Gastrocnemius medialis (tissue), 4 donors: Measurements from ENCODE around the gene FIP1L1.

ENCODE experiments used
- CTCF ChIP-seq, 5 experiments: fragments of 450-650 bp in 3 of 5; fragments of 200-600 bp in 2 of 5; sonication (generic) in 2 of 5; IDR thresholded peaks in 4 of 5; conservative IDR thresholded peaks in 1 of 5; 1 replicate in 4 of 5; 2 replicates in 1 of 5; pipeline ENCODE4 v1.5.1; 2016 to 2019; ENCODE audit warnings: antibody characterized with exemption in 5 of 5, mild to moderate bottlenecking in 3 of 5, moderate library complexity in 3 of 5
- POLR2A ChIP-seq, 2 donors: fragments of 450-650 bp; IDR thresholded peaks; one replicate each; pipeline ENCODE4 v1.6.1; 2017; ENCODE audit warnings: antibody characterized with exemption in 2 of 2, mild to moderate bottlenecking in 2 of 2, moderate library complexity in 2 of 2

GRCh38 chr4:53498706-53499105 lies 121.3 kb downstream of the FIP1L1 start:
- TF ChIP-seq CTCF (IDR thresholded peaks at IDR 0.05 in 4 of 5, conservative IDR thresholded peaks at IDR 0.05 in 1 of 5) = no peak
- TF ChIP-seq POLR2A (IDR thresholded peaks at IDR 0.05) = no peak
